H1 (cell line): ENCODE data around the gene WDR81. TPM values are rescaled to one million over a fixed set of nuclear protein-coding genes. Genes with fewer than 3 reads are reported as not detected.

Source experiments
- CTCF ChIA-PET: fragments of 300-600 bp; sonication (Branson Sonifier 250); formaldehyde crosslinking; loops from one replicate; lab custom pipeline; 2021; ENCODE audit not compliant: partially characterized antibody; lab: Charles Lee
- POLR2A ChIA-PET: fragments of 300-600 bp; sonication (Branson Sonifier 250); formaldehyde crosslinking; loops from one replicate; lab custom pipeline; 2021; ENCODE audit warnings: inconsistent platforms; ENCODE audit not compliant: partially characterized antibody; lab: Charles Lee
- DNase-seq, 2 experiments: peaks; one replicate each; pipeline versions ENCODE4 v3.0.0 to v3.0.0-alpha.2; 2010 to 2022; ENCODE audit warnings: low spot score in 2 of 2, low read depth in 1 of 2, mixed read lengths in 1 of 2
- FAIRE-seq: peaks from 2 replicates; lab custom pipeline; 2011; peaks lifted over from hg19 to GRCh38; lab: Jason Lieb, UNC
- H2AFZ ChIP-seq: 2 replicates; pipeline ENCODE4 v1.8.1; 2012; ENCODE audit warnings: low read length, inconsistent platforms
- H2AK5ac ChIP-seq: 2 replicates; pipeline ENCODE4 v1.6.1; 2013; ENCODE audit warnings: low read depth, low read length
- H2BK120ac ChIP-seq: replicated peaks from 2 replicates; pipeline ENCODE3; 2013; ENCODE audit warnings: low read depth, low read length, inconsistent platforms
- H2BK12ac ChIP-seq: 2 replicates; pipeline ENCODE4 v1.6.1; 2013; ENCODE audit warnings: low read depth, low read length
- H2BK15ac ChIP-seq: 2 replicates; pipeline ENCODE4 v1.6.1; 2013; ENCODE audit warnings: low read length
- H2BK20ac ChIP-seq: 2 replicates; pipeline ENCODE4 v1.6.1; 2013; ENCODE audit warnings: low read length
- H2BK5ac ChIP-seq: 2 replicates; pipeline ENCODE4 v1.6.1; 2013; ENCODE audit warnings: low read depth, low read length
- H3K14ac ChIP-seq: 2 replicates; pipeline ENCODE4 v1.6.1; 2013; ENCODE audit warnings: inconsistent platforms; ENCODE audit not compliant: insufficient read length
- H3K18ac ChIP-seq: 2 replicates; pipeline ENCODE4 v1.6.1; 2013; ENCODE audit warnings: low read length; ENCODE audit errors: extremely low read depth
- H3K23ac ChIP-seq: 2 replicates; pipeline ENCODE4 v1.6.1; 2013; ENCODE audit warnings: inconsistent platforms; ENCODE audit not compliant: insufficient read length
- H3K23me2 ChIP-seq: 2 replicates; pipeline ENCODE4 v1.6.1; 2013; ENCODE audit warnings: low read depth, low read length
- H3K27ac ChIP-seq: 2 replicates; pipeline ENCODE4 v1.6.1; 2011; ENCODE audit warnings: low read depth, low read length, inconsistent platforms
- H3K27me3 ChIP-seq, 4 experiments: replicated peaks in 1 of 4; 1 replicate in 1 of 4; 2 replicates in 3 of 4; pipeline versions ENCODE4 v1.6.1 to v1.8.1; 2011 to 2013; ENCODE audit warnings: low read length in 3 of 4, mild to moderate bottlenecking in 3 of 4, inconsistent platforms in 2 of 4, mixed read lengths in 2 of 4, moderate library complexity in 1 of 4; ENCODE audit not compliant: control insufficient read depth in 3 of 4, insufficient read depth in 3 of 4; ENCODE audit errors: extremely low read depth in 1 of 4
- H3K36me3 ChIP-seq, 4 experiments: 2 replicates each; pipeline versions ENCODE4 v1.6.1 to v1.8.1; 2011 to 2013; ENCODE audit warnings: mild to moderate bottlenecking in 4 of 4, low read length in 3 of 4, moderate library complexity in 2 of 4, control low read depth in 1 of 4, inconsistent platforms in 1 of 4; ENCODE audit not compliant: insufficient read depth in 4 of 4, control insufficient read depth in 2 of 4
- H3K4ac ChIP-seq: replicated peaks from 2 replicates; pipeline ENCODE3; 2013; ENCODE audit warnings: low read length, low read depth, mixed read lengths, inconsistent platforms; ENCODE audit not compliant: insufficient read length
- H3K4me1 ChIP-seq, 4 experiments: replicated peaks in 1 of 4; 1 replicate in 1 of 4; 2 replicates in 3 of 4; pipeline versions ENCODE4 v1.6.1 to v1.8.1; 2011 to 2013; ENCODE audit warnings: low read length in 3 of 4, inconsistent platforms in 2 of 4, mixed read lengths in 1 of 4; ENCODE audit not compliant: insufficient read depth in 4 of 4, control insufficient read depth in 3 of 4
- H3K4me2 ChIP-seq, 2 experiments: 2 replicates each; pipeline versions ENCODE4 v1.6.1 to v1.8.1; 2011 to 2013; ENCODE audit warnings: low read depth in 2 of 2, low read length in 2 of 2, control low read depth in 1 of 2, inconsistent platforms in 1 of 2, mild to moderate bottlenecking in 1 of 2; ENCODE audit not compliant: insufficient read depth in 1 of 2
- H3K4me3 ChIP-seq, 4 experiments: fragments of 200-600, 300-600 bp in 1 of 4; sonication (generic), shearing (Covaris generic), sonication (Bioruptor Twin) in 1 of 4; 2 replicates each; pipeline versions ENCODE4 v1.5.1 to v1.8.1; 2011 to 2016; ENCODE audit warnings: low read length in 4 of 4, low read depth in 3 of 4, control low read depth in 2 of 4, inconsistent platforms in 2 of 4, mild to moderate bottlenecking in 2 of 4, mixed read lengths in 1 of 4, moderate library complexity in 1 of 4; ENCODE audit not compliant: insufficient read depth in 2 of 4; ENCODE audit errors: extremely low read depth in 1 of 4
- H3K56ac ChIP-seq: replicated peaks from 2 replicates; pipeline ENCODE3; 2013; ENCODE audit warnings: low read depth, mild to moderate bottlenecking, mixed read lengths, low read length, inconsistent platforms; ENCODE audit not compliant: insufficient read length
- H3K79me1 ChIP-seq: 2 replicates; pipeline ENCODE4 v1.6.1; 2013; ENCODE audit warnings: low read depth, low read length, control low read depth
- H3K79me2 ChIP-seq, 2 experiments: 2 replicates each; pipeline versions ENCODE4 v1.6.1 to v1.8.1; 2012 to 2013; ENCODE audit warnings: low read length in 2 of 2, mild to moderate bottlenecking in 2 of 2, inconsistent platforms in 1 of 2; ENCODE audit not compliant: insufficient read depth in 2 of 2, control insufficient read depth in 1 of 2
- H3K9ac ChIP-seq, 4 experiments: replicated peaks in 1 of 4; 1 replicate in 1 of 4; 2 replicates in 3 of 4; pipeline versions ENCODE4 v1.6.1 to v1.8.1; 2011 to 2013; ENCODE audit warnings: low read depth in 3 of 4, low read length in 3 of 4, control low read depth in 2 of 4, mild to moderate bottlenecking in 2 of 4, moderate library complexity in 2 of 4, inconsistent platforms in 1 of 4; ENCODE audit errors: extremely low read depth in 1 of 4
- H3K9me3 ChIP-seq, 2 experiments: 2 replicates each; pipeline versions ENCODE4 v1.6.1 to v1.8.1; 2012 to 2013; ENCODE audit warnings: mild to moderate bottlenecking in 2 of 2, moderate library complexity in 2 of 2, control low read depth in 1 of 2, inconsistent platforms in 1 of 2, low read depth in 1 of 2, low read length in 1 of 2, mixed read lengths in 1 of 2; ENCODE audit not compliant: insufficient read depth in 2 of 2
- H4K20me1 ChIP-seq, 2 experiments: replicated peaks in 1 of 2; 2 replicates each; pipeline versions ENCODE3 to v1.8.1; 2011 to 2013; ENCODE audit warnings: inconsistent platforms in 2 of 2, low read length in 2 of 2, mild to moderate bottlenecking in 1 of 2; ENCODE audit not compliant: insufficient read depth in 2 of 2, control insufficient read depth in 1 of 2
- H4K5ac ChIP-seq: 2 replicates; pipeline ENCODE4 v1.6.1; 2013; ENCODE audit warnings: low read length, low read depth, mixed read lengths, inconsistent platforms; ENCODE audit not compliant: insufficient read length
- H4K8ac ChIP-seq: 2 replicates; pipeline ENCODE4 v1.8.0; 2013; ENCODE audit warnings: mild to moderate bottlenecking, moderate library complexity, low read length, inconsistent platforms; ENCODE audit not compliant: insufficient read depth; ENCODE audit errors: extremely low read depth
- H4K91ac ChIP-seq: replicated peaks from 2 replicates; pipeline ENCODE3; 2013; ENCODE audit warnings: low read length, mixed read lengths, inconsistent platforms; ENCODE audit not compliant: insufficient read length
- CHD1 ChIP-seq: IDR thresholded peaks from 2 replicates; pipeline ENCODE4 v1.6.1; 2012; ENCODE audit warnings: low read depth, low read length, improper control_type of control experiment
- CHD2 ChIP-seq: IDR thresholded peaks from 2 replicates; pipeline ENCODE4 v1.6.1; 2012; ENCODE audit warnings: low read length, improper control_type of control experiment
- CTBP2 ChIP-seq: IDR thresholded peaks from 2 replicates; pipeline ENCODE4 v1.7.0; 2011; ENCODE audit warnings: borderline replicate concordance, mild to moderate bottlenecking, moderate library complexity, mixed read lengths, low read length; ENCODE audit not compliant: insufficient read depth, insufficient read length
- EP300 ChIP-seq, 2 experiments: IDR thresholded peaks; 1 replicate in 1 of 2; 2 replicates in 1 of 2; pipeline ENCODE4 v1.6.1; 2011 to 2012; ENCODE audit warnings: low read depth in 2 of 2, low read length in 2 of 2, mild to moderate bottlenecking in 2 of 2, borderline replicate concordance in 1 of 2, inconsistent platforms in 1 of 2, moderate library complexity in 1 of 2
- FOSL1 ChIP-seq: IDR thresholded peaks from 2 replicates; pipeline ENCODE4 v1.6.1; 2011; ENCODE audit warnings: mild to moderate bottlenecking, low read depth, low read length, moderate library complexity; ENCODE audit not compliant: insufficient read depth
- GABPA ChIP-seq: IDR thresholded peaks from 2 replicates; pipeline ENCODE4 v1.6.1; 2011; ENCODE audit warnings: mild to moderate bottlenecking, low read length, moderate library complexity, borderline replicate concordance; ENCODE audit not compliant: insufficient read depth
- GTF2F1 ChIP-seq: IDR thresholded peaks from 2 replicates; pipeline ENCODE4 v1.6.1; 2012; ENCODE audit warnings: low read depth, low read length, improper control_type of control experiment, borderline replicate concordance
- HDAC2 ChIP-seq, 2 experiments: fragments of 300-600 bp in 1 of 2; sonication (generic) in 1 of 2; IDR thresholded peaks; 2 replicates each; pipeline ENCODE4 v1.6.1; 2011 to 2012; ENCODE audit warnings: low read depth in 2 of 2, low read length in 2 of 2, mild to moderate bottlenecking in 2 of 2, moderate library complexity in 2 of 2, borderline replicate concordance in 1 of 2, inconsistent platforms in 1 of 2
- POU5F1 ChIP-seq: IDR thresholded peaks from 2 replicates; pipeline ENCODE4 v1.6.1; 2011; ENCODE audit warnings: low read depth, mild to moderate bottlenecking, low read length, moderate library complexity
- RFX5 ChIP-seq: IDR thresholded peaks from 2 replicates; pipeline ENCODE4 v1.6.1; 2011; ENCODE audit warnings: low read depth, low read length, improper control_type of control experiment, borderline replicate concordance
- RXRA ChIP-seq: IDR thresholded peaks from 2 replicates; pipeline ENCODE4 v1.6.1; 2011; ENCODE audit warnings: low read depth, mild to moderate bottlenecking, low read length, moderate library complexity; ENCODE audit not compliant: insufficient read depth
- SAP30 ChIP-seq: fragments of 300-600 bp; sonication (generic); IDR thresholded peaks from 2 replicates; pipeline ENCODE4 v1.7.1; 2012; ENCODE audit warnings: low read length, moderate library complexity, mild to moderate bottlenecking, inconsistent platforms; ENCODE audit not compliant: insufficient read depth, insufficient replicate concordance
- SIX5 ChIP-seq: IDR thresholded peaks from 2 replicates; pipeline ENCODE4 v1.6.1; 2011; ENCODE audit warnings: mild to moderate bottlenecking, low read depth, low read length
- TBP ChIP-seq: IDR thresholded peaks from 2 replicates; pipeline ENCODE4 v1.6.1; 2011; ENCODE audit warnings: low read depth, low read length, improper control_type of control experiment
- whole genome bisulfite sequencing, 2 experiments: shearing (Covaris generic) in 1 of 2; methylation state at CpG; one replicate each; pipeline versions ENCODE4 v1.1.6 to v1.1.7; 2013 to 2015; ENCODE audit warnings: low lambda C conversion rate in 2 of 2, mixed read lengths in 2 of 2, inconsistent platforms in 1 of 2, low coverage in 1 of 2, missing lambda C conversion rate in 1 of 2; ENCODE audit not compliant: insufficient replicate concordance in 2 of 2, insufficient coverage in 1 of 2, insufficient read length in 1 of 2; ENCODE audit errors: extremely low coverage in 1 of 2, missing lambda C conversion rate in 1 of 2; 5-methylcytosine and 5-hydroxymethylcytosine counted together
- polyA plus RNA-seq, 7 experiments: library from polyadenylated mRNA; depleted of rRNA in 3 of 7; stranded (reverse) in 5 of 7; unstranded in 2 of 7; fragments of >200 nt in 5 of 7; fragments of 200-250 nt in 2 of 7; gene quantifications; 1 replicate in 5 of 7; 2 replicates in 1 of 7; 4 replicates in 1 of 7; pipeline versions ENCODE4 v1.2.1 to v1.2.3, GENCODE V29; 2011 to 2013; ENCODE audit warnings: missing spikeins in 2 of 7, mixed read lengths in 2 of 7
- total RNA-seq: library from RNA; stranded (reverse); fragmentation: NEBNext Ultra II Directional; extraction: Animal tissue kit (Norgen Biotek cat#: 25700); gene quantifications from 2 replicates; pipeline ENCODE4 v1.2.1, GENCODE V29; 2021

WDR81 gene
- total and polyA plus RNA-seq, 2 of the 8 experiments (the other 6 are each of a cell fraction or from before 2014, with no cell fraction given): 9.1 to 12.3 TPM

DNA sequence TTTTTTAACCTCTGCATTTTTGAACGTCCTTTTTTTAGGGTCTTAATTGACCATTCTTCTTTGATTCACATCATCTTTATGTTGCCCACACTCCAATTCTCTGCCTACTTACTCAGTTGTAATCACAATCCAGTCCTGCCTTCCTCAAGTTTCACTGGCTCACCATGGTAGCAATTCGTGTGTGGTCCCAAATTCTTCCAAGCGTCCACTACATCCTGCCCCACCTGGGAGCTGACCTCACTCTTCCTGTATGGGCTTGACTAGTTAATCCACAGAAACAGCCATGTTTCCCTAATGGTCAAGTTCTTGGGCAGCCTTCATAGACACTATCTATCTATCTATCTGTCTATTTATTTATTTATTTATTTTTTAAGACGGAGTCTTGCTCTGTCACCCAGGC is 21.4 kb upstream of the WDR81 start:
- Histone ChIP-seq H3K79me1 (no peaks in the 10 kb centered on the region), H3K23ac (no peak overlapping the region), H3K4me3 (no peak overlapping the region), H4K91ac (no peak overlapping the region), H2BK5ac (no peak overlapping the region), H4K20me1 (no peaks in the 10 kb centered on the region), H3K9me3 (no peaks in the 10 kb centered on the region), H4K5ac (no peak overlapping the region), H3K79me2 (no peaks in the 10 kb centered on the region), H3K23me2 (no peaks in the 10 kb centered on the region), H3K4me1 (no peaks in the 10 kb centered on the region), H2AK5ac (no peak overlapping the region), H2BK20ac (0 out of 2 replicates have a peak overlapping the region, but pooled peaks have one; percentile 61), H3K4me2 (no peak overlapping the region), H2BK15ac (no peak overlapping the region), H4K8ac (no peak overlapping the region), H3K9ac (no peak overlapping the region), H3K4ac (no peak overlapping the region), H3K27me3 (no peaks in the 10 kb centered on the region), H3K27ac (no peak overlapping the region), H3K36me3 (no peaks in the 10 kb centered on the region), H2BK12ac (no peak overlapping the region), H2BK120ac (no peak overlapping the region), H2AFZ (no peak overlapping the region), H3K14ac (no peak overlapping the region), H3K18ac (no peak overlapping the region), H3K56ac (no peak overlapping the region)
- FAIRE-seq (no peak), DNase-seq (no peak)
- ChIA-PET CTCF (interaction anchor here (0.5 to 1.2 kb wide), 2 partner anchors 180 to 270 kb away, joined by 3 read pairs; no protein-coding TSS in a partner anchor), POLR2A (interaction anchor here (0.6 to 1.0 kb wide), 3 partner anchors 12 to 288 kb away, joined by 3 read pairs; no protein-coding TSS in a partner anchor)
- 81% methylated on average over 3 of the region's 4 CpGs; no CpG with 5 or more reads in 1 of the 2 experiments for WGBS, 2 experiments
- TF ChIP-seq CHD1 (no peak), CTBP2 (no peak), SIX5 (no peak), SAP30 (no peak), EP300 (IDR thresholded peaks at IDR 0.05; ENCODE audit: borderline replicate concordance in 1 of 2, low read depth in 2 of 2, low read length in 2 of 2) (no peak), TBP (no peak), HDAC2 (IDR thresholded peaks at IDR 0.05; ENCODE audit: borderline replicate concordance in 1 of 2, low read depth in 2 of 2, low read length in 2 of 2) (no peak), CHD2 (no peak), GABPA (no peak), GTF2F1 (no peak), RXRA (no peak), RFX5 (no peak), FOSL1 (no peak), POU5F1 (no peak)
